ENCODE data around the gene NME8.

NME8 gene

DNA sequence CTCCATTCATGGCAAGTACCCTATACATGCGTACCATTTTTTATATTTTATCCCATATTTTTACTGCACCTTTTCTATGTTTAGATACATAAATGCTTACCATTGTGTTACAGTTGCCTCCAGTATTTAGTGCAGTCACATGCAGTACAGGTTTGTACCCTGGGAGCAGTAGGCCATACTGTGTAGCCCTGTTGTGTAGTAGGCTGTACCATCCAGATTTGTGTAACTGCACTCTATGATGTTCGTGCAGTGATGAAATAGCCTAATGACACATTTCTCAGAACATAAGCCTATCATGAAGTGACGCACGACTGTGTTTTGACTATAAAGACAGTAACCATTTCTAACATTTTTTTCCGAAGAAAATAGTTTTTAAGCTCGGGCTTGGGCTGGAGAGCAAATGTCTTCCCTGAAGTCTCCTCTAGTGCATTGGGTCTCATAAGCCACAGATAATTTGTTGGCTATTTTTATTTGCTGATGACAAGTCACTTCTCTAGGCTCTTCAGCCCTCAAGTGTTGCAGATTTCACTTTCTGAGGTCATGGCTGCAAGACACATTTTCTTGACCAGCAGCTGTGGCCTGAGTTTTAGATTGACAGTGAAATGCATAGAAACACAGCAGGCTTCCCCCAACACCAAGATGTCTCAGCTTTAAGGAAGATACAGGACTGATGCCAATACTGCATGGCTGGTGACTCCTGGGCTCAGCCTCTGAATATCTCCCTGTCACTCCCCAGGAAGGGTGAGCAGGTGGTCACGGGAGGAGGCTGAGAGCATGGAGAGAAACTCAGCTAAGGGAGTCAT lies 98.9 kb downstream of the NME8 start:
- H3K4me2 ChIP-seq (ENCODE audit: low read length) = no peak overlapping the region
- H2AFZ ChIP-seq = no peak overlapping the region
- H3K79me2 ChIP-seq = no peaks in the 10 kb centered on the region
- H3K9me3 ChIP-seq (ENCODE audit: control insufficient read depth, low read length) = no peaks in the 10 kb centered on the region
- H3K4me3 ChIP-seq (ENCODE audit: low read depth, low read length) = no peak overlapping the region
- H3K27ac ChIP-seq = no peak overlapping the region
- no peak overlapping the region for H3K9ac ChIP-seq
- H3K4me1 ChIP-seq = no peaks in the 10 kb centered on the region
- H3K36me3 ChIP-seq (ENCODE audit: control insufficient read depth, insufficient read depth, low read length) = no peaks in the 10 kb centered on the region
- no peaks in the 10 kb centered on the region for H3K27me3 ChIP-seq (ENCODE audit: control insufficient read depth, insufficient read depth, low read length)
- TF ChIP-seq, protein P1, sequence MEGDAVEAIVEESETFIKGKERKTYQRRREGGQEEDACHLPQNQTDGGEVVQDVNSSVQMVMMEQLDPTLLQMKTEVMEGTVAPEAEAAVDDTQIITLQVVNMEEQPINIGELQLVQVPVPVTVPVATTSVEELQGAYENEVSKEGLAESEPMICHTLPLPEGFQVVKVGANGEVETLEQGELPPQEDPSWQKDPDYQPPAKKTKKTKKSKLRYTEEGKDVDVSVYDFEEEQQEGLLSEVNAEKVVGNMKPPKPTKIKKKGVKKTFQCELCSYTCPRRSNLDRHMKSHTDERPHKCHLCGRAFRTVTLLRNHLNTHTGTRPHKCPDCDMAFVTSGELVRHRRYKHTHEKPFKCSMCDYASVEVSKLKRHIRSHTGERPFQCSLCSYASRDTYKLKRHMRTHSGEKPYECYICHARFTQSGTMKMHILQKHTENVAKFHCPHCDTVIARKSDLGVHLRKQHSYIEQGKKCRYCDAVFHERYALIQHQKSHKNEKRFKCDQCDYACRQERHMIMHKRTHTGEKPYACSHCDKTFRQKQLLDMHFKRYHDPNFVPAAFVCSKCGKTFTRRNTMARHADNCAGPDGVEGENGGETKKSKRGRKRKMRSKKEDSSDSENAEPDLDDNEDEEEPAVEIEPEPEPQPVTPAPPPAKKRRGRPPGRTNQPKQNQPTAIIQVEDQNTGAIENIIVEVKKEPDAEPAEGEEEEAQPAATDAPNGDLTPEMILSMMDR (IDR thresholded peaks at IDR 0.05) = no peak

DNA sequence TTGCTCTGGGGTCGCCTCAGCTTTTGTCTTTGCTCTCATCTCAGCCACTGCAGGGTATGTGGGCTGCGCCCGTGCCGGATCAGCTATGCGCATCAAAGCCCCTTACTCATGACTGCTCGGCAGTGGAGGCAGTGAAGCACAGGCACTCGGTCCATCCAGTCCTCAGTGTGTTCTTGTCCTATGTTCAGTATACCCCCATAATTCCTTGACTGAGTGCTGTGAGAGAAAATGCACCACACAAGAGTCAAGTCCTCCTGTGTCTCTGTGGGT lies 99.5 kb downstream of the NME8 start:
- Histone ChIP-seq H3K4me2 (ENCODE audit: low read length) (no peak overlapping the region), H3K27ac (no peak overlapping the region), H3K4me1 (no peaks in the 10 kb centered on the region), H3K9ac (no peak overlapping the region), H2AFZ (no peak overlapping the region), H3K79me2 (no peaks in the 10 kb centered on the region), H3K36me3 (ENCODE audit: control insufficient read depth, insufficient read depth, low read length) (no peaks in the 10 kb centered on the region), H3K27me3 (ENCODE audit: control insufficient read depth, insufficient read depth, low read length) (no peaks in the 10 kb centered on the region), H3K9me3 (ENCODE audit: control insufficient read depth, low read length) (no peaks in the 10 kb centered on the region), H3K4me3 (ENCODE audit: low read depth, low read length) (no peak overlapping the region)
- TF ChIP-seq, protein P1 (IDR thresholded peaks at IDR 0.05) = no peak

Measured in parathyroid adenoma (tissue), 2 donors.